Measurements from ENCODE around the gene KANSL1.

KANSL1 gene

DNA sequence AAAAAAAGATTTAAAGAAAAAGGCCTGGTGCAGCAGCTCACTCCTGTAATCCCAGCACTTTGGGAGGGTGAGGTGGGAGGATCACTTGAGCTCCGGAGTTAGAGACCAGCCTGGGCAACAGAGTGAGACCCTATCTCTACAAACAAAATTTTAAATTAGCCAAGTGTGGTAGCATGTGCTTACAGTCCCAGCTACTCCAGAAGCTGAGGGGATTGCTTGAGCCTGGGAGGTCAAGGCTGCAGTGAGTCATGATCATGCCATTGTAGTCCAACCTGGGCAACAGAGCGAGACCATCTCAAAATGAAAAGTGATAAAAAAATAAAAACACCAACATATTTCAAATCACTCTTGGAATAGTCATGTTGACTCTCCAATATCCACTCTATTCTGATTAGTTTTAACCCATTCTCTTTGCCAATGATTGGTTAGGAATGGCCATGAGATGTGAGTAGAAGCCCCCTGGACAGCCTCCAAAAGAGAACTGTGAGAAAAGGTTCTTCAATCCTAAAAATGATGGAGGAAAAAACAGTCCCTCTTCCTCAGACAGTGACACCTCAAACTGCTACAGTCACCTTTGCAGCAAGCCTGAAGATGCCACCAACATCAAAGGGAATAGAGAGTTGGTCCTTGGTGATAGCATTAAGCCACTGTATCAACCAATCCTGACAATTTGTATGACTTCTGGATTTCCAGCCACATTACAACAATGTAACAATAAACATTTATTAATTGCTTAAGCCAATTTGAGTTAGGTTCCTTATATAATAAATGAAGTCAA is 2.9 kb upstream of the KANSL1 start:
- TF ChIP-seq, protein P1, sequence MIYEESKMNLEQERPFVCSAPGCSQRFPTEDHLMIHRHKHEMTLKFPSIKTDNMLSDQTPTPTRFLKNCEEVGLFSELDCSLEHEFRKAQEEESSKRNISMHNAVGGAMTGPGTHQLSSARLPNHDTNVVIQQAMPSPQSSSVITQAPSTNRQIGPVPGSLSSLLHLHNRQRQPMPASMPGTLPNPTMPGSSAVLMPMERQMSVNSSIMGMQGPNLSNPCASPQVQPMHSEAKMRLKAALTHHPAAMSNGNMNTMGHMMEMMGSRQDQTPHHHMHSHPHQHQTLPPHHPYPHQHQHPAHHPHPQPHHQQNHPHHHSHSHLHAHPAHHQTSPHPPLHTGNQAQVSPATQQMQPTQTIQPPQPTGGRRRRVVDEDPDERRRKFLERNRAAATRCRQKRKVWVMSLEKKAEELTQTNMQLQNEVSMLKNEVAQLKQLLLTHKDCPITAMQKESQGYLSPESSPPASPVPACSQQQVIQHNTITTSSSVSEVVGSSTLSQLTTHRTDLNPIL (CRISPR knock-in tag; IDR thresholded peaks at IDR 0.05; ENCODE audit: low read depth) = no peak
- TF ChIP-seq PPARA (CRISPR knock-in tag; IDR thresholded peaks at IDR 0.05; ENCODE audit: borderline replicate concordance) = no peak
- TF ChIP-seq OSR1 (CRISPR knock-in tag; IDR thresholded peaks at IDR 0.05) = no peak
- no peak for TF ChIP-seq ESRRG (CRISPR knock-in tag; IDR thresholded peaks at IDR 0.05)
- TF ChIP-seq BACH2 (CRISPR knock-in tag; IDR thresholded peaks at IDR 0.05; ENCODE audit: borderline replicate concordance) = no peak
- no peak for TF ChIP-seq CSRNP3 (CRISPR knock-in tag; IDR thresholded peaks at IDR 0.05)
- no peak for TF ChIP-seq TCF4 (CRISPR knock-in tag; IDR thresholded peaks at IDR 0.05; ENCODE audit: borderline replicate concordance)
- TF ChIP-seq SNAI2 (CRISPR knock-in tag; IDR thresholded peaks at IDR 0.05) = no peak
- TF ChIP-seq POU6F1 (CRISPR knock-in tag; IDR thresholded peaks at IDR 0.05; ENCODE audit: borderline replicate concordance, low read depth) = no peak
- TF ChIP-seq PATZ1 (CRISPR knock-in tag; IDR thresholded peaks at IDR 0.05; ENCODE audit: borderline replicate concordance) = no peak
- no peak for TF ChIP-seq ZNF8 (CRISPR knock-in tag; IDR thresholded peaks at IDR 0.05)
- no peak for TF ChIP-seq RARB (CRISPR knock-in tag; IDR thresholded peaks at IDR 0.05)
- TF ChIP-seq ZFP30 (CRISPR knock-in tag; IDR thresholded peaks at IDR 0.05) = no peak
- TF ChIP-seq, protein P2, sequence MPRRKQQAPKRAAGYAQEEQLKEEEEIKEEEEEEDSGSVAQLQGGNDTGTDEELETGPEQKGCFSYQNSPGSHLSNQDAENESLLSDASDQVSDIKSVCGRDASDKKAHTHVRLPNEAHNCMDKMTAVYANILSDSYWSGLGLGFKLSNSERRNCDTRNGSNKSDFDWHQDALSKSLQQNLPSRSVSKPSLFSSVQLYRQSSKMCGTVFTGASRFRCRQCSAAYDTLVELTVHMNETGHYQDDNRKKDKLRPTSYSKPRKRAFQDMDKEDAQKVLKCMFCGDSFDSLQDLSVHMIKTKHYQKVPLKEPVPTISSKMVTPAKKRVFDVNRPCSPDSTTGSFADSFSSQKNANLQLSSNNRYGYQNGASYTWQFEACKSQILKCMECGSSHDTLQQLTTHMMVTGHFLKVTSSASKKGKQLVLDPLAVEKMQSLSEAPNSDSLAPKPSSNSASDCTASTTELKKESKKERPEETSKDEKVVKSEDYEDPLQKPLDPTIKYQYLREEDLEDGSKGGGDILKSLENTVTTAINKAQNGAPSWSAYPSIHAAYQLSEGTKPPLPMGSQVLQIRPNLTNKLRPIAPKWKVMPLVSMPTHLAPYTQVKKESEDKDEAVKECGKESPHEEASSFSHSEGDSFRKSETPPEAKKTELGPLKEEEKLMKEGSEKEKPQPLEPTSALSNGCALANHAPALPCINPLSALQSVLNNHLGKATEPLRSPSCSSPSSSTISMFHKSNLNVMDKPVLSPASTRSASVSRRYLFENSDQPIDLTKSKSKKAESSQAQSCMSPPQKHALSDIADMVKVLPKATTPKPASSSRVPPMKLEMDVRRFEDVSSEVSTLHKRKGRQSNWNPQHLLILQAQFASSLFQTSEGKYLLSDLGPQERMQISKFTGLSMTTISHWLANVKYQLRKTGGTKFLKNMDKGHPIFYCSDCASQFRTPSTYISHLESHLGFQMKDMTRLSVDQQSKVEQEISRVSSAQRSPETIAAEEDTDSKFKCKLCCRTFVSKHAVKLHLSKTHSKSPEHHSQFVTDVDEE (CRISPR knock-in tag; IDR thresholded peaks at IDR 0.05) = no peak
- no peak for TF ChIP-seq ZFP3 (CRISPR knock-in tag; IDR thresholded peaks at IDR 0.05)
- ATAC-seq = no peak

GRCh38 chr17:46195217-46195855 is 2.1 kb upstream of the KANSL1 start:
- TF ChIP-seq BACH2 (CRISPR knock-in tag; IDR thresholded peaks at IDR 0.05; ENCODE audit: borderline replicate concordance) (no peak), OSR1 (CRISPR knock-in tag; IDR thresholded peaks at IDR 0.05) (no peak), GLIS3 (CRISPR knock-in tag; IDR thresholded peaks at IDR 0.05) (no peak), PPARA (CRISPR knock-in tag; IDR thresholded peaks at IDR 0.05; ENCODE audit: borderline replicate concordance) (no peak), PATZ1 (CRISPR knock-in tag; IDR thresholded peaks at IDR 0.05; ENCODE audit: borderline replicate concordance) (no peak), ZFP30 (CRISPR knock-in tag; IDR thresholded peaks at IDR 0.05) (no peak), POU6F1 (CRISPR knock-in tag; IDR thresholded peaks at IDR 0.05; ENCODE audit: borderline replicate concordance, low read depth) (no peak)
- TF ChIP-seq, protein P2 (CRISPR knock-in tag; IDR thresholded peaks at IDR 0.05) = no peak
- no peak for ATAC-seq
